Measurements from ENCODE around the gene PNMA6E. TPM values are rescaled to one million over a fixed set of nuclear protein-coding genes. Genes with fewer than 3 reads are reported as not detected.

The PNMA6E gene
- total and polyA plus RNA-seq, 9 of the 15 experiments (the other 6 are each of a cell fraction or from before 2014, with no cell fraction given): 0.03 TPM; not detected in 8

- TF ChIP-seq ZBTB7A (IDR thresholded peaks at IDR 0.05; ENCODE audit: borderline replicate concordance, control insufficient read depth, low read depth, low read length) (peak; percentile 62; the same call in 1 of the 2 replicates), MTA2 (IDR thresholded peaks at IDR 0.05; ENCODE audit: low read depth) (no peak), FOXJ3 (CRISPR knock-in tag; IDR thresholded peaks at IDR 0.05) (0 out of 2 replicates have a peak, but pooled peaks have one; percentile 36), ZBTB43 (CRISPR knock-in tag; IDR thresholded peaks at IDR 0.05) (no peak), JUND (IDR thresholded peaks at IDR 0.05; ENCODE audit: borderline replicate concordance, low read depth, low read length) (peak; percentile 11; the same call in 1 of the 2 replicates), JUND (tag; IDR thresholded peaks at IDR 0.05; ENCODE audit: borderline replicate concordance, low read depth, low read length) (no peak), TSC22D4 (tag; IDR thresholded peaks at IDR 0.05) (no peak), POLR3A (IDR thresholded peaks at IDR 0.05; ENCODE audit: borderline replicate concordance, extremely low read depth, insufficient read depth, insufficient read length) (no peak), MCM7 (IDR thresholded peaks at IDR 0.05) (no peak), MECOM (CRISPR knock-in tag; IDR thresholded peaks at IDR 0.05) (no peak), TBP (optimal IDR thresholded peaks at IDR 0.05; ENCODE audit: low read depth, low read length) (no peak), HNRNPK (IDR thresholded peaks at IDR 0.05; ENCODE audit: low read depth, low read length, poor library complexity, severe bottlenecking) (no peak), PPARD (CRISPR knock-in tag; IDR thresholded peaks at IDR 0.05) (no peak), FOXK2 (conservative IDR thresholded peaks at IDR 0.05 in 1 of 2, IDR thresholded peaks at IDR 0.05 in 1 of 2; ENCODE audit: low read depth in 2 of 2) (peak in 1 of 2 experiments; percentile 54; a peak in 1 of 4 replicates), RFX1 (IDR thresholded peaks at IDR 0.05) (peak; percentile 95), MED1 (CRISPR knock-in tag; IDR thresholded peaks at IDR 0.05; ENCODE audit: borderline replicate concordance) (no peak), EGR1 (conservative IDR thresholded peaks at IDR 0.05) (no peak), MYBL2 (IDR thresholded peaks at IDR 0.05; ENCODE audit: low read depth) (no peak), MYBL2 (CRISPR knock-in tag; IDR thresholded peaks at IDR 0.05; ENCODE audit: borderline replicate concordance) (no peak), RFX7 (CRISPR knock-in tag; IDR thresholded peaks at IDR 0.05) (no peak), CBX5 (IDR thresholded peaks at IDR 0.05; ENCODE audit: borderline replicate concordance, low read depth) (no peak), TRIM25 (IDR thresholded peaks at IDR 0.05; ENCODE audit: borderline replicate concordance) (no peak), SMARCE1 (IDR thresholded peaks at IDR 0.05) (peak; percentile 13; the same call in 1 of the 2 replicates), WHSC1 (IDR thresholded peaks at IDR 0.05; ENCODE audit: low read length) (no peak), TAF7 (tag; IDR thresholded peaks at IDR 0.05) (no peak), PREB (CRISPR knock-in tag; IDR thresholded peaks at IDR 0.05) (no peak), ZNF77 (CRISPR knock-in tag; IDR thresholded peaks at IDR 0.05) (no peak)
Observed at GRCh38 chrX:153381684-153382532, 19.2 kb downstream of the PNMA6E start (continued).

Data from K562 (cell line).